ENCODE measurements around the gene PXT1. TPM values are rescaled to one million over a fixed set of nuclear protein-coding genes. Genes with fewer than 3 reads are reported as not detected.

PXT1 gene
- total RNA-seq, 2 donors from 2014 or later: 0.24 TPM; not detected in 1

- no peak overlapping the region for H3K27ac ChIP-seq
These were observed 93.4 kb downstream of the PXT1 start for GRCh38 chr6:36349240-36349639.

GRCh38 chr6:36347621-36348020 is 95.0 kb downstream of the PXT1 start:
- H3K27me3 ChIP-seq: no peaks in the 10 kb centered on the region
- TF ChIP-seq CTCF (IDR thresholded peaks at IDR 0.05): no peak
- peaks cover 0 to 3% of the 10 kb centered on the region in 2 donors for H3K9me3 ChIP-seq
- H3K4me3 ChIP-seq: no peak overlapping the region
- peaks cover 0 to 22% of the 10 kb centered on the region in 2 donors for H3K4me1 ChIP-seq
- H3K27ac ChIP-seq: no peak overlapping the region
- no peaks in the 10 kb centered on the region for H3K36me3 ChIP-seq
- DNase-seq (ENCODE audit: low spot score): no peak

More at GRCh38 chr6:36349240-36349639, 93.4 kb downstream of the PXT1 start:
- H3K27me3 ChIP-seq: no peaks in the 10 kb centered on the region
- H3K36me3 ChIP-seq: no peaks in the 10 kb centered on the region
- no peak for TF ChIP-seq CTCF (IDR thresholded peaks at IDR 0.05)
- DNase-seq (ENCODE audit: low spot score): no peak
- peaks cover 0 to 22% of the 10 kb centered on the region in 2 donors for H3K4me1 ChIP-seq
- H3K4me3 ChIP-seq: no peak overlapping the region
- H3K9me3 ChIP-seq: peaks cover 0 to 6% of the 10 kb centered on the region in 2 donors

GRCh38 chr6:36346486-36347273 is 96.0 kb downstream of the PXT1 start:
- DNase-seq (ENCODE audit: low spot score): no peak
- Histone ChIP-seq H3K27me3 (no peaks in the 10 kb centered on the region), H3K27ac (no peak overlapping the region), H3K9me3 (no peaks in the 10 kb centered on the region), H3K4me3 (no peak overlapping the region), H3K4me1 (peaks cover 0 to 22% of the 10 kb centered on the region in 2 donors), H3K36me3 (no peaks in the 10 kb centered on the region)
- no peak for TF ChIP-seq CTCF (IDR thresholded peaks at IDR 0.05)

- no peaks in the 10 kb centered on the region for H3K9me3 ChIP-seq
- H3K36me3 ChIP-seq: no peaks in the 10 kb centered on the region
- DNase-seq (ENCODE audit: low spot score): no peak
- H3K27me3 ChIP-seq: no peaks in the 10 kb centered on the region
- TF ChIP-seq CTCF (IDR thresholded peaks at IDR 0.05): no peak
- H3K27ac ChIP-seq: no peak overlapping the region
- peaks cover 0 to 21% of the 10 kb centered on the region in 2 donors for H3K4me1 ChIP-seq
- no peak overlapping the region for H3K4me3 ChIP-seq
These were observed 96.8 kb downstream of the PXT1 start for GRCh38 chr6:36345681-36346466.

- TF ChIP-seq CTCF (IDR thresholded peaks at IDR 0.05): no peak
- H3K27ac ChIP-seq: no peak overlapping the region
- H3K27me3 ChIP-seq: no peaks in the 10 kb centered on the region
- DNase-seq (ENCODE audit: low spot score): no peak
- H3K4me1 ChIP-seq: peaks cover 0 to 12% of the 10 kb centered on the region in 2 donors
- no peaks in the 10 kb centered on the region for H3K36me3 ChIP-seq
- no peaks in the 10 kb centered on the region for H3K9me3 ChIP-seq
- H3K4me3 ChIP-seq: no peak overlapping the region
These were observed 99.5 kb downstream of the PXT1 start for GRCh38 chr6:36343109-36343680.

All from right atrium auricular region (tissue), 2 donors.